GM12878 (cell line): Measurements from ENCODE around the gene TNRC6C. TPM values are rescaled to one million over a fixed set of nuclear protein-coding genes. Genes with fewer than 3 reads are reported as not detected.

Source experiments
- EGR1 ChIP-seq, 2 experiments: IDR thresholded peaks; 1 replicate in 1 of 2; 2 replicates in 1 of 2; pipeline ENCODE4 v1.6.1; 2011 to 2012; ENCODE audit warnings: low read depth in 2 of 2, low read length in 2 of 2, borderline replicate concordance in 1 of 2, mild to moderate bottlenecking in 1 of 2, moderate library complexity in 1 of 2
- GATAD2B ChIP-seq: fragments of 450-650 bp; conservative IDR thresholded peaks from 2 replicates; pipeline ENCODE4 v1.6.1; 2017; ENCODE audit warnings: low read depth, mild to moderate bottlenecking, moderate library complexity
- PBX3 ChIP-seq: IDR thresholded peaks from 2 replicates; pipeline ENCODE4 v1.6.1; 2011; ENCODE audit warnings: mild to moderate bottlenecking, low read depth, low read length, moderate library complexity; ENCODE audit not compliant: insufficient replicate concordance
- RBBP5 ChIP-seq: fragments of 200-600 bp; sonication (generic); conservative IDR thresholded peaks from 2 replicates; pipeline ENCODE4 v1.6.1; 2016
- RELB ChIP-seq: fragments of 450-650 bp; IDR thresholded peaks from 2 replicates; pipeline ENCODE4 v1.6.1; 2017; ENCODE audit warnings: low read depth, mild to moderate bottlenecking, moderate library complexity
- RFX5 ChIP-seq: IDR thresholded peaks from 2 replicates; pipeline ENCODE4 v1.6.1; 2011; ENCODE audit warnings: low read depth, low read length, improper control_type of control experiment
- USF1 ChIP-seq: IDR thresholded peaks from 2 replicates; pipeline ENCODE4 v1.6.1; 2011; ENCODE audit warnings: borderline replicate concordance, low read depth, mild to moderate bottlenecking, moderate library complexity, mixed read lengths, low read length; ENCODE audit not compliant: insufficient read depth; ENCODE audit errors: extremely low read length
- ZNF207 ChIP-seq: fragments of 450-650 bp; IDR thresholded peaks from 2 replicates; pipeline ENCODE4 v1.6.1; 2014; ENCODE audit warnings: antibody characterized with exemption, mild to moderate bottlenecking, borderline replicate concordance
- polyA plus RNA-seq, 11 experiments: library from polyadenylated mRNA; depleted of rRNA in 4 of 11; unstranded in 6 of 11; stranded (reverse) in 5 of 11; fragments of >200 nt; fragmentation: Nextera tagmentation in 4 of 11; fragmentation: Illumina TruSeq in 1 of 11; extraction: Ambion mirVana in 4 of 11; extraction: Trizol in 1 of 11; gene quantifications; 1 replicate in 1 of 11; 2 replicates in 10 of 11; pipeline versions ENCODE4 v1.2.1 to v1.2.3, GENCODE V29; 2011 to 2016; ENCODE audit warnings: inconsistent platforms in 2 of 11, missing spikeins in 2 of 11, low read depth in 1 of 11
- total RNA-seq, 4 experiments: library from RNA; depleted of rRNA in 3 of 4; stranded (reverse); fragments of >200 nt in 3 of 4; fragmentation: Illumina TruSeq in 1 of 4; extraction: Trizol in 1 of 4; gene quantifications; 2 replicates each; pipeline versions ENCODE4 v1.2.1 to v1.2.3, GENCODE V29; 2013 to 2021

Gene TNRC6C
- total and polyA plus RNA-seq, 10 of the 15 experiments (the other 5 are each of a cell fraction or from before 2014, with no cell fraction given) = 0.40 to 6.1 (median 0.96) TPM

- TF ChIP-seq PBX3 (no peak), EGR1 (IDR thresholded peaks at IDR 0.05; ENCODE audit: borderline replicate concordance in 1 of 2, low read depth in 2 of 2, low read length in 2 of 2) (no peak), RBBP5 (no peak), ZNF207 (0 out of 2 replicates have a peak, but pooled peaks have one; percentile 59), RELB (peak; percentile 63; the same call in 1 of the 2 replicates), GATAD2B (peak; percentile 53; the same call in 1 of the 2 replicates), USF1 (no peak), RFX5 (no peak)
Observed at GRCh38 chr17:78040440-78041385, 82.2 kb downstream of the TNRC6C start (continued).
